Mesenchymal stem cell (in vitro differentiated cells and primary cell): Measurements from ENCODE around the gene C19orf53.
"Not testable (repeated sequence)": the region's sequence is repeated elsewhere in the genome, so short reads cannot be mapped to it uniquely, and the experiment has no call there.

Experiments
- DNase-seq: peaks from one replicate; pipeline ENCODE4 v3.0.0-alpha.2; 2013
- H2AFZ ChIP-seq: one replicate; pipeline ENCODE4 v1.6.1; 2013; ENCODE audit warnings: low read depth, mild to moderate bottlenecking, control low read depth, inconsistent platforms, low read length, moderate library complexity
- H2AK5ac ChIP-seq: 2 replicates; pipeline ENCODE4 v1.6.1; 2013; ENCODE audit warnings: low read length, moderate library complexity, mild to moderate bottlenecking, inconsistent platforms; ENCODE audit not compliant: severe bottlenecking
- H2BK120ac ChIP-seq: one replicate; pipeline ENCODE4 v1.6.1; 2013; ENCODE audit warnings: low read depth, mild to moderate bottlenecking, inconsistent platforms, low read length, moderate library complexity
- H2BK12ac ChIP-seq, 2 experiments: one replicate each; pipeline ENCODE4 v1.6.1; 2013; ENCODE audit warnings: inconsistent platforms in 2 of 2, low read length in 2 of 2, mild to moderate bottlenecking in 2 of 2, moderate library complexity in 2 of 2, control low read depth in 1 of 2
- H2BK15ac ChIP-seq: one replicate; pipeline ENCODE4 v1.6.1; 2013; ENCODE audit warnings: mild to moderate bottlenecking, low read depth, inconsistent platforms; ENCODE audit not compliant: poor library complexity, severe bottlenecking
- H2BK5ac ChIP-seq: 2 replicates; pipeline ENCODE4 v1.6.1; 2013; ENCODE audit warnings: low read depth, mild to moderate bottlenecking, low read length, control low read depth, inconsistent platforms; ENCODE audit not compliant: poor library complexity, severe bottlenecking
- H3K14ac ChIP-seq, 2 experiments: one replicate each; pipeline ENCODE4 v1.6.1; 2013; ENCODE audit warnings: inconsistent platforms in 2 of 2, low read length in 2 of 2, control low read depth in 1 of 2, mild to moderate bottlenecking in 1 of 2, moderate library complexity in 1 of 2
- H3K18ac ChIP-seq, 2 experiments: one replicate each; pipeline ENCODE4 v1.6.1; 2013; ENCODE audit warnings: inconsistent platforms in 2 of 2, low read length in 2 of 2, control low read depth in 1 of 2, low read depth in 1 of 2, mild to moderate bottlenecking in 1 of 2
- H3K23ac ChIP-seq, 2 experiments: one replicate each; pipeline ENCODE4 v1.6.1; 2013; ENCODE audit warnings: inconsistent platforms in 2 of 2, low read length in 2 of 2, mild to moderate bottlenecking in 2 of 2, moderate library complexity in 2 of 2, control low read depth in 1 of 2
- H3K27ac ChIP-seq: 2 replicates; pipeline ENCODE4 v1.5.1; 2013; ENCODE audit warnings: mild to moderate bottlenecking, moderate library complexity, low read length, control low read depth, inconsistent platforms; ENCODE audit not compliant: poor library complexity, severe bottlenecking
- H3K27me3 ChIP-seq, 2 experiments: 2 replicates each; pipeline versions ENCODE4 v1.6.1 to v1.7.0; 2013; ENCODE audit warnings: low read length in 2 of 2, mild to moderate bottlenecking in 2 of 2, moderate library complexity in 2 of 2, control low read depth in 1 of 2, inconsistent platforms in 1 of 2; ENCODE audit not compliant: control insufficient read depth in 1 of 2, insufficient read depth in 1 of 2
- H3K36me3 ChIP-seq, 2 experiments: 2 replicates each; pipeline versions ENCODE4 v1.6.1 to v1.7.0; 2013; ENCODE audit warnings: low read length in 2 of 2, control low read depth in 1 of 2, inconsistent platforms in 1 of 2, low read depth in 1 of 2, mild to moderate bottlenecking in 1 of 2; ENCODE audit not compliant: insufficient read depth in 2 of 2, control insufficient read depth in 1 of 2
- H3K4ac ChIP-seq, 2 experiments: one replicate each; pipeline ENCODE4 v1.6.1; 2013; ENCODE audit warnings: inconsistent platforms in 2 of 2, low read length in 2 of 2, mild to moderate bottlenecking in 2 of 2, moderate library complexity in 2 of 2, control low read depth in 1 of 2, low read depth in 1 of 2
- H3K4me1 ChIP-seq: 2 replicates; pipeline ENCODE4 v1.6.1; 2013; ENCODE audit warnings: low read depth, low read length, control low read depth; ENCODE audit not compliant: control insufficient read depth, insufficient read depth
- H3K4me2 ChIP-seq: 2 replicates; pipeline ENCODE4 v1.6.1; 2013; ENCODE audit warnings: low read length, mild to moderate bottlenecking, inconsistent platforms; ENCODE audit not compliant: poor library complexity, severe bottlenecking
- H3K4me3 ChIP-seq, 2 experiments: 2 replicates each; pipeline versions ENCODE4 v1.5.1 to v1.7.0; 2013; ENCODE audit warnings: low read length in 2 of 2, mild to moderate bottlenecking in 2 of 2, control low read depth in 1 of 2, low read depth in 1 of 2; ENCODE audit not compliant: insufficient read depth in 1 of 2
- H3K79me1 ChIP-seq: replicated peaks from 2 replicates; pipeline ENCODE4 v1.6.1; 2013; ENCODE audit warnings: mild to moderate bottlenecking, control low read depth, low read length, inconsistent platforms; ENCODE audit not compliant: poor library complexity, severe bottlenecking
- H3K9ac ChIP-seq: 2 replicates; pipeline ENCODE4 v1.7.0; 2013; ENCODE audit warnings: mild to moderate bottlenecking, low read length, moderate library complexity
- H3K9me3 ChIP-seq: 2 replicates; pipeline ENCODE4 v1.7.0; 2013; ENCODE audit warnings: mild to moderate bottlenecking, low read length; ENCODE audit not compliant: control insufficient read depth
- H4K8ac ChIP-seq: one replicate; pipeline ENCODE4 v1.6.1; 2013; ENCODE audit warnings: inconsistent platforms, mild to moderate bottlenecking, low read length, moderate library complexity
- H4K91ac ChIP-seq: one replicate; pipeline ENCODE4 v1.6.1; 2013; ENCODE audit warnings: mild to moderate bottlenecking, low read length, inconsistent platforms
- WGBS: methylation state at CpG from one replicate; pipeline ENCODE4 v1.1.7; 2013; ENCODE audit warnings: mixed read lengths; 5-methylcytosine and 5-hydroxymethylcytosine counted together

Gene C19orf53

DNA sequence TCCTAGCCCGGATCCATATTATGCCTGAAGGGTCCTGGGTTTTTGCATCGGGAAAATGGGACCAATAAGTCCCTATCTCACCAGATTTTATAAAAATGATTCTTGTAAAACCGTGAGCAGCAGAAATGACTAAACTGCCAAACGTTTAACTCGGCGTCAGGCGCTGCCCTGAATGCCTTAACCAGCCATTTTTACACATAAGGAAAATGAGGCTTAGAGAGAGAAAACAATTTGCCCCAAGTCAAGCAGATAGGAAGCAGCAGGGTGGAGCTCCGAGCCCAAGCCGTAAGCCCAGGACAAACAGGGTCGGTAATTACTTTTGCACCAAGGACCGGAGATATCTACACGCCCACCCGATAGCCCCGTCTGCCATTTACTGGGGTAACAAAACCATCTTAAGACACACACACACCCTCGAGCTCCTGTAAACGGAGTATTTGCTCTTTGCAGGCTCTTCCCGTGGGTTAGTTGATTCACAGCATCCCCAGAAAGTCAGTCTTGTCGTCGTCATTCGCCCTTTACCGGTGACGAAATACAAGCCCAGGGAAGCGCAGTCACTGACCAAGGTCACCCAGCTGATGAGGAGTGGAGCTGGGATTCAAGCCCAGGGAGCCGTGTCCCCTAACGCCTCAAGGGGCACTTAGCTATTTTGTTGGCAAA lies 26.0 kb upstream of the C19orf53 start:
- peaks cover 16 to 23% of the 10 kb centered on the region in 2 experiments for H3K36me3 ChIP-seq

DNA sequence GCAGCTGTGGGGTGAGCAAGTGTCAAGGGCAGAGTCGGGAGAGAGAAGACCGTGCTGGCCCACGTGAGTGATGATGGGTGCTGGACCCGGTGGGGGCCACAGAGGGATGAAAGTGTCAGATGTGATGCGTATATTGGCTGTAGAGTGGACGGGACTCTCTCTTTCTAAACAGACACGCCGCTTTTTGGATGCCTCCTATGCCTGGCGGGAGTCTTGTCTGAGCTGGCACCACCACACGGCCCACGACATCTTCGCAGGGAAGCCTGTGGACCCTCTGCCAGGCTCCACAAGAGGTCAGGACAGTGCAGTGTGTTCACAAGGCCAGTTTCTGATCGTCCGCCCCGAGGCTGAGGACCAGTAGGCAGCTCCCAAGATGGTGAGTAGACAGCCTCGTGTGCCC lies 22.8 kb upstream of the C19orf53 start:
- Histone ChIP-seq H3K18ac (no peak overlapping the region), H3K23ac (peak overlapping the region in 1 of 2 experiments; percentile 83), H2AFZ (no peak overlapping the region), H3K4me3 (no peak overlapping the region), H3K9ac (no peak overlapping the region), H3K4me2 (no peak overlapping the region), H3K36me3 (peaks cover 44 to 51% of the 10 kb centered on the region in 2 experiments), H3K27me3 (no peaks in the 10 kb centered on the region), H2BK15ac (no peak overlapping the region), H3K79me1 (peaks cover 36% of the 10 kb centered on the region), H2BK12ac (no peak overlapping the region), H3K27ac (no peak overlapping the region), H3K4me1 (peaks cover 5% of the 10 kb centered on the region), H2BK120ac (no peak overlapping the region), H4K8ac (peak overlapping the region; percentile 45), H2AK5ac (peak overlapping the region; percentile 19), H4K91ac (no peak overlapping the region), H3K4ac (no peak overlapping the region), H2BK5ac (no peak overlapping the region), H3K9me3 (no peaks in the 10 kb centered on the region), H3K14ac (no peak overlapping the region)
- no peak for DNase-seq
- 96% methylated on average over 16 of the region's 16 CpGs for WGBS

More for the DNA sequence above, 26.0 kb upstream of the C19orf53 start:
- Histone ChIP-seq H3K18ac (peak overlapping the region; percentile 70 to 81), H3K4me1 (peaks cover 14% of the 10 kb centered on the region), H3K4me3 (peak overlapping the region; percentile 79 to 92), H2BK12ac (no peak overlapping the region), H3K9me3 (no peaks in the 10 kb centered on the region), H2BK5ac (peak overlapping the region; percentile 70), H2BK15ac (peak overlapping the region; percentile 90), H3K23ac (peak overlapping the region in 1 of 2 experiments; percentile 64), H3K79me1 (peaks cover 33% of the 10 kb centered on the region), H2AK5ac (peak overlapping the region; percentile 33), H3K27ac (peak overlapping the region; percentile 81), H2BK120ac (no peak overlapping the region), H2AFZ (peak overlapping the region; percentile 15), H3K4ac (peak overlapping the region; percentile 75 to 82), H3K27me3 (no peaks in the 10 kb centered on the region), H3K9ac (peak overlapping the region; percentile 98), H3K14ac (no peak overlapping the region), H4K8ac (peak overlapping the region; percentile 82), H4K91ac (peak overlapping the region; percentile 27), H3K4me2 (peak overlapping the region; percentile 78)
- peak; percentile 81 for DNase-seq
- WGBS: 4% methylated on average over 25 of the region's 25 CpGs

DNA sequence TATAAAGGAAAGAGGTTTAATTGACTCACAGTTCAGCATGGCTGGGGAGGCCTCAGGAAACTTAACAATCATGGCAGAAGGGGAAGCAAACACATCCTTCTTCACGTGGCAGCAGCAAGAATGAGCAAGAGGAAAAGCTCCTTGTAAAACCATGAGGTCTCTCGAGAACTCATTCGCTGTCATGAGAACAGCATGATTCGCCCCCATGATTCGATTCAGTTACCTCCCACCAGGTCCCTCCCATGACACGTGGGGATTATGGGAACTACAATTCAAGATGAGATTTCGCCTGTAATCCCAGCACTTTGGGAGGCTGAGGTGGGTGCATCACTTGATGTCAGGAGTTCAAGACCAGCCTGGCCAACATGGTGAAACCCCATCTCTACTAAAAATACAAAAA lies 20.6 kb upstream of the C19orf53 start:
- H3K9ac ChIP-seq, H4K91ac ChIP-seq, H3K14ac ChIP-seq, H2AFZ ChIP-seq, H3K4ac ChIP-seq, H3K4me3 ChIP-seq, H2BK15ac ChIP-seq, DNase-seq, H3K27me3 ChIP-seq, H4K8ac ChIP-seq, H2BK120ac ChIP-seq, H2BK5ac ChIP-seq, H3K23ac ChIP-seq, H2AK5ac ChIP-seq, H3K9me3 ChIP-seq, H3K27ac ChIP-seq, H2BK12ac ChIP-seq, H3K4me2 ChIP-seq, H3K18ac ChIP-seq, H3K4me1 ChIP-seq: not testable (repeated sequence)
- Histone ChIP-seq H3K79me1 (peaks cover 32% of the 10 kb centered on the region), H3K36me3 (peaks cover 66 to 72% of the 10 kb centered on the region in 2 experiments)
- WGBS: 91% methylated on average over 7 of the region's 7 CpGs

DNA sequence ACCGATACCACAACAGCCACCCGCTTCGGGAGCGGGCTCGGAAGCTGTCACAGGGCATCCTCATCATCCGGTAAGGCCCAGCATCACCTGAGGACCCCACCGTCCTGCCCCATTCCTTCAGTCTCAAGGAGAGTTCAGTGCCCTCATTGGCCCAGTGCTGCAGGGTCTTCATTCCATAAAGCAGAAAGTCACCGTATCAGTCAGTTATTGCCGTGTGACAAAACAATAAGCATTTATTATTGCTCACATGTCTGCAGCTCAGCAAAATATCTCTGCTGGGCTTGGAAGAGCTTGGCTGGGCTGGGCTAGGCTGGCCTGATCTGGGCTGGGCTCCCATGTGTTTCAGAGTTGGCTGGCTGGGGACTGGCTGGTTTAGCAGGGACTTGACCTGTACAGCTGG lies 18.0 kb upstream of the C19orf53 start:
- peaks cover 25% of the 10 kb centered on the region for H3K79me1 ChIP-seq

More for the DNA sequence above, 18.0 kb upstream of the C19orf53 start:
- Histone ChIP-seq H3K18ac (no peak overlapping the region), H4K91ac (no peak overlapping the region), H3K4ac (no peak overlapping the region), H2BK15ac (no peak overlapping the region), H3K14ac (no peak overlapping the region), H3K9me3 (no peaks in the 10 kb centered on the region), H2AFZ (no peak overlapping the region), H3K4me2 (no peak overlapping the region), H3K9ac (no peak overlapping the region), H2BK120ac (no peak overlapping the region), H3K27me3 (no peaks in the 10 kb centered on the region), H3K23ac (no peak overlapping the region), H3K36me3 (peaks cover 85 to 89% of the 10 kb centered on the region in 2 experiments), H3K4me1 (no peaks in the 10 kb centered on the region), H2BK12ac (no peak overlapping the region), H3K4me3 (no peak overlapping the region), H2BK5ac (no peak overlapping the region), H2AK5ac (no peak overlapping the region), H3K27ac (no peak overlapping the region), H4K8ac (no peak overlapping the region)
- WGBS: 97% methylated on average over 9 of the region's 9 CpGs
- DNase-seq: no peak
